LNCAP (cell line): ENCODE measurements around the gene SLC2A9.

ENCODE experiments used
- TF ChIP-seq, protein P1 (sequence below): fragments of 450-650 bp; IDR thresholded peaks from 2 replicates; pipeline ENCODE4 v1.5.1; 2017; ENCODE audit warnings: mild to moderate bottlenecking

The SLC2A9 gene

DNA sequence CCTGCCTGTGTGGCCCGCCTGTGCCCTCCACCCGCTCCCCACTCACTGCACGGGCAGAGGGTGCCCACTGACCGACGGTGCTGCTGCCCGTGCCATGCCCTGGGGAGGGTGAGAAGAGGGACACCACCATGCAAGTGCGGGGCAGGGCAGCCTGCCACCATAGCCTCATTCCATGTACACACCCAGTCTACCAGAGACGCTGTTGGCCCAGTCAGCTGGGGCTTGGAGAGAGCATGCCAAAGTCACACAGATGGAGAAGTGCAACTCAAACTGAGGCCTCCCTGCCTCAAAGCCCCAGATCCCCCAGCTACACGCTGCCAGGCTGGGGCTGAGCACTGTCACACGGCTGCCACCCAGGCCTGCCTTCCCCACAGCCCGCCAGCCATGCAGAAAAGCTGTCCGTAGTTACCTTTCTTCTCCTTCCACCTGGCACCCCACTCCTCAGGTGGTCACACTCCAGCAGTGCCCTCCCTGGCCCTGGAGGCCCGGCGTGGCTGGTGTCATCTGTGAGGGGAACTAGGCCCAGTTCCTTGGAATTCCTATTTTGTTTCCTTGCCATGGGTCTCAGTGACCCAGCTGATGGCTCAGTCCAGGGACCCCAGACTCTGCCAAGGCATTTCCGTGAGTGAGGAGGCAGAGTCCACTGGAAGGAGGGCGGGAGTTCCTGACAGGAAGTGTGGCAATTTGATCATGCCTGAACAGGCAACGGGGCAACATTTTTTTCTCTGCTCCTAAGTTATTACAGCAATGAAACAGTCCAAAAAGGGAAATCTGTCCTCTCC is at the start of gene SLC2A9:
SLC2A9 (minus strand) TSS at position 627 of the 782 bp plus-strand sequence; CDS start at position 559, 68 bp downstream.
- TF ChIP-seq, protein P1, sequence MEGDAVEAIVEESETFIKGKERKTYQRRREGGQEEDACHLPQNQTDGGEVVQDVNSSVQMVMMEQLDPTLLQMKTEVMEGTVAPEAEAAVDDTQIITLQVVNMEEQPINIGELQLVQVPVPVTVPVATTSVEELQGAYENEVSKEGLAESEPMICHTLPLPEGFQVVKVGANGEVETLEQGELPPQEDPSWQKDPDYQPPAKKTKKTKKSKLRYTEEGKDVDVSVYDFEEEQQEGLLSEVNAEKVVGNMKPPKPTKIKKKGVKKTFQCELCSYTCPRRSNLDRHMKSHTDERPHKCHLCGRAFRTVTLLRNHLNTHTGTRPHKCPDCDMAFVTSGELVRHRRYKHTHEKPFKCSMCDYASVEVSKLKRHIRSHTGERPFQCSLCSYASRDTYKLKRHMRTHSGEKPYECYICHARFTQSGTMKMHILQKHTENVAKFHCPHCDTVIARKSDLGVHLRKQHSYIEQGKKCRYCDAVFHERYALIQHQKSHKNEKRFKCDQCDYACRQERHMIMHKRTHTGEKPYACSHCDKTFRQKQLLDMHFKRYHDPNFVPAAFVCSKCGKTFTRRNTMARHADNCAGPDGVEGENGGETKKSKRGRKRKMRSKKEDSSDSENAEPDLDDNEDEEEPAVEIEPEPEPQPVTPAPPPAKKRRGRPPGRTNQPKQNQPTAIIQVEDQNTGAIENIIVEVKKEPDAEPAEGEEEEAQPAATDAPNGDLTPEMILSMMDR, result no peak

DNA sequence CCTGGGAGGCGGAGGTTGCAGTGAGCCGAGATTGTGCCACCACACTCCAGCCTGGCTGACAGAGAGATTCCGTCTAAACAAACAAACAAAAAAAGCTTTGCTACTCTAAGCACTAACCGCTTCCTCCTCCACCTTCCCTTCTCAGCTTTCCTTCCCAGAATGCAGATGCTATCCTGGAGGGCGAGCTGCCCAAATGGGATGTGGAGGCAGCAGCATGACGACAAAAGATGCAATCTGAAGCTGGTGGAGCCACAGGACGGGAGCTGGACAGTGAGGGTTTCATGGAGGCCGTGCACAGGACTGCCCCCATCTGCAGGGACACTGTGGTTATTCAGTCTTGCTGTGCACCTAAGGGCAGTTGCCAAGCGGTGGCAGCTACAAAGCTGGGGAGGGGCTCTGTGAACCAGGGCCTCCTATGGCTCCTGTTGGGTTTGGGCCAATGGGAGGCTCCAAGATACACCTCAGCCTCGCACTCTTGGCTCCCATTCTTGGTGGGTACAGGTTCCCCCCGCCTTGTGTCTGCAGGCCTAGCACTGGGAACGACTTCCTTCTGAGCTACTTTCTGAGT is 47.9 kb upstream of the SLC2A9 start:
- TF ChIP-seq, protein P1, result no peak

DNA sequence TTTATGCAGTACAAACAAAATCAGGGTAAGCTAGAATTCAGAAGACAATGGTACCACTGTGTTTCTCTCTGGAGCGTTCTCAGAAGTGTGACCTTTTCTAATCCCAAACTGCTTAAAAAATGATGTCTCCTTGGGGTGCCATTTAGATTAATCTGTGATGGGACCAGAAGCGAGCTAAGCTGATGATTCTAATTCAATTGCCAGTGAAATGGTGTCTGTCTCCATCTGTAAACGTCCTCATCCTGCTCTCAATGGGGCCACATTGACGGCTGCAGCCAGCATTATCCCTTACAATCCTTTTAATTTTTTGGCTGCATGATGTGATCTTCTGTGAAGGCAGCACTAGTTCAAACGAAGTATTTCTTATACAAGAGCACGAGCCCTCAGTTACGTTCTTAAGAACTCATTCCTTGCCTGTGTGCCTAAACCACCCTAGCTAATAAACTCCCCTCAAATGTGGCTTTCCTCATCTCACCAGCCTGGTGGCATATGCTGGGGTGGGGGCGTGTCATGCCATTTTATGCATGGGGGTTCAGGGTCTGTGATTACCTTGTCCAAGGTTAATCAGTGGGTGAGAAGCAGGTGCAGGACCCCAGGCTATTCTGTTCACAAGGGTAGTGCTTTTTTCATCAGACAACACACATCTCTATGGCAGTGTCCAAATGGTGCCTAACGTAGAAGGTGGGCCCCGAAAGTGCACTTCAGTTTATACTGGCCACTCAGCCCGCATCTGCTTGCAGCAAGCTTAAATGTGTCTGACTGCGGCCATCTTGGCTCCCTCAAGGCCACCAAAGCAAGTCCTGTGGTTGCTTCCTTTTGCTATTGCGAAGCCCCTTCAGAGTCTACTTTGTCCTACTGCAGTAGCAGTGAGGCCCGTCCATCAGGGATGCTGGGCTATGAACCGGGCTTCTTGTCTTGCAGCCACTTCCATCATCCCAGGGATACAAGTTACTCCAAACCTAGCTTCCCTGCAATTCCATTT is 45.7 kb upstream of the SLC2A9 start:
- TF ChIP-seq, protein P1, result no peak

DNA sequence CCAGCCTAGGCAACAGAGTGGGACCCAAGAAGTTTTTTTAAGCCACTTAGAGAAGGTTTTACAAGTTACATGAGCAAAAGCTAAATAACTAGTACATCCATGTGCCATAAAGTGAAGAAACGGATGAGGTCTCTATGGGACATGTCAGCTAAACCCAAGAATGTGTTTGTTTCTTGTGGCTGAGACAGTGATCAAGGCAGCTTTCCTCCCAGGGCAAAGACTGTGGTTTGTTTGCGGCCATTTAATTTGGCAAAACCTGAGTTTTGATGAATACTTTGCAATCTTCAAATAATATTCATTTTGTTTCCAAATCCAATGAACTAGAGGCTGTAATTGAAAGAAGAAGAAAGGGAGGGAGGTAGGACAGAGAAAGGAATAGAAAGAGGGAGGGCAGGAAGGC is 44.9 kb upstream of the SLC2A9 start:
- TF ChIP-seq, protein P1, result no peak

DNA sequence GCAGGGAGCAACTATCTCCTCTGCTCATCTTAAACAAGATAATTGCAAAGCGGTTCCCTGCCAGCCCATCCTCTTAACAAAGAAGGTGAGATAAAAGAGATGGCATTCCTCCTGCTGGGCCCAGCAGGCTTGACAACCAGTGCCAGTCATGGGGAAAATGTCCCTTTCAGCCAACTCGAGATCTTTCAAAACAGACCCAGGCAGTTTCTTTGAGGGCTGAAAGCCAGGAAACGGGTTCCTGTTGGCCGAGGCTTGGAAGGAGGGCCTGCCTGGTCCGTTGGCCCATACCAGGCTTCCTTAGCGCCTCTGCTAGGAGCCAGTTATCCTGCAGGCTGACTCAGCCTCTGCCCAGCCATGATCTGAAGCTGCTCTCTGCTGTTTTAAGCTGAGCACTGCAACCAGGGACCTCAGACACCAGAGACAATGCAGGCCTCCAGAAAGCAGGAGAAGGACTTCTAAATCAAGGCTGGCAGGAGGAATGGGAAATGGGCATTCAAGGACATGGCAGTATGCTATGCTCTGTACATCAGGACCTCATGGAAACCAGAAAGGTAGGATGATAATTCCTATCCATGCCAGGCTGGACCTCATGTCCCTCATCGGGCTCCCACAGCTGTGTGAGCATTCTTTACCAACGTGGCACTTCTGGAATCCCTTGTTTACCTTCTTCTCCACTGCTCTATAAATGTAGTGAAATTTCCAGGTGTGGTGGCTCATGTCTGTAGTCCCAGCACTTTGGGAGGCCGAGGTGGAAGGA is 42.4 kb upstream of the SLC2A9 start:
- TF ChIP-seq, protein P1, result peak; percentile 75

DNA sequence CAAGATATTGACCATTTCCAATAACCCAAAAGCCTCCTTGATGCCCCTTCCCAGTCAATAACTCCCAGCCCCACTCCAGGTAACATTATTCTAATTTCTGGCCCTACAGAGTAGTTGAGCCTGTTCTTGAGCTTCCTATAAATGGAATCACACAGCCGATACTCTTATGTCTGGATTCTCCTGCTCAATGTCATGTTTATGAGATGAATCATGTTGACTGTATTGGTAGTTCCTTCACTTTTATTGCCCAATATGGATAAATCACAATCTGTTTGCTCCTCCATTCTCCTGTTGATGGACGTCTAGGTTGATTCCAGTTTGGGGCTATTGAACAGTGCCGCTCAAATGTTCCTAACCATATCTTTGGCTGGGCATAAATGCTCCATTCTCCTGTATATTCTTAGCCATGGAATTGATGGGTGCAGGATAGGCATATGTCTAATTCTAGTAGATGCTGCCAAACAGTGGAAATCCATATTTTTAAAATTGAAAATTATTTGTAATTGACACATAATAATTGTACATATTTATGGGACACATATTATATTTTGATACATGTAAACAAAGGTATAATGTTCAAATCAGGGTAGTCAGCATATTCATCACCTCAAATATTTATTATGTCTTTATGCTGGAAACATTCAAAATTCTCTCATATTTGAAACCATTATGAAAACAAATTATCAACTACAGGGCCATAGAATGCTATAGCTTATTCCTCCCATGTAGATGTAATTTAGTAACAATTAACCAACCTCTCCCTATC is 40.5 kb upstream of the SLC2A9 start:
- TF ChIP-seq, protein P1, result no peak
